Stimulated activated CD4-positive, alpha-beta T cell treated with anti-CD3 and anti-CD28 coated beads, Interleukin-4, amount 100 ng/mL, for 48 hours (primary cell): ENCODE measurements around the gene SLC38A9.

Experiments used
- DNase-seq, 2 donors: peaks; one replicate each; pipeline ENCODE4 v3.0.0-alpha.2; 2020; ENCODE audit warnings: low read depth in 2 of 2

Gene SLC38A9

DNA sequence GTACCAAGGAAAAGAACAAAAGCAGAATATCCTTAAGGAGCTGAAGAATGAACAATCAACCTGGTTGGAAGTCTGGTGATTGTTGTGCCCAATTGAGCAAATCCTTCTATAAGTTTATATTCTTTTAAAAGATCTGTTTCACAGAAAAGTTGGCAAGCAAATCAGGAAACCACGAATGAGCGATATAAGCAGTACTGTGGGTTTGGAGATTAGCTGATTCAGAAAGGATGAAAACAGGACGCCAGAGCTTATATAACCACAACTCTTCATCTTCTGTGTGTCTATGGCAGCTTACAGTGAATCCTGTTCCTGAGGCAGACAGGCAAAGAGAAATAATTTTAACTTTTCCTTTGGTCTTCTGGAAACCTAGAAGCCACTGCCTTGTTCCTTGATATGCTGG lies 61.7 kb downstream of the SLC38A9 start:
- no peak for DNase-seq

DNA sequence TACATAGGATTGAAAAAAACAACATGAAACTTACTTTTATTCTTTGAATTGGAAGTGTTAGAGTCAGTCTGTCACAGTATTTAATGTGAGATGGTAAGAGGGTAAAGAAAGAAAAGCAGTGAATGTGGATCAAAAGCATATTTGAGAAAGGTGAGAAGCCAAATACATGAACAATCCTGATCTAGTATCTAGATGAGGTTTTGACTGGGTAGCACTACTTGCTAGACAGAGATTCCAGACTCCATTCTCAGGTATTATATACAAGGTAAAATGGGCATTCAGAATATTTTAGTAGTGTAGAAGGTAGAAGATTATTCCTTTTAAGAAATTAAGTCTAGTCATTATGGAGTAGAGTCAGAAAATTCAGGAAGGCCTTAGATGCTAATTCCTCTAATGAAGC lies 62.2 kb downstream of the SLC38A9 start:
- DNase-seq, result no peak

GRCh38 chr5:55645304-55645703 lies 66.8 kb downstream of the SLC38A9 start:
- DNase-seq, result no peak

DNA sequence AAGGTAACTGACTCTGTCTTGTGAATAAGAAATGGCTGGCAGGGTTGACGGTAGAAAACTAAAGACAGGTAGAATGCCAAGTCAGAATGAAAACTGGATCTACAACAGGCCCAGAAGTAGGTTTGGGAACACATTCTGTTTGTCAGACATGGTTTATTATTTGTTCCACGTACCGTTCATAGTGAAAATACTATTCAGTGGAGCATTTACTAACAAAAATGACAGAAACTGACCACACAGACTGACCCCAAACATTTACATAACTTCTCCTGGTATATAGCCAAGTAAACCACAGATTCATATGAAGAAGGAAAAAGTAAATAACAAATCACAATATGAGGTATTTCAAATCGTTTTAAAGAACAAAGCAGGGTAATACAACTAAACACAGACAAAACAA lies 73.7 kb downstream of the SLC38A9 start:
- DNase-seq, result no peak

GRCh38 chr5:55638051-55638450 lies 74.1 kb downstream of the SLC38A9 start:
- DNase-seq, result no peak

- no peak for DNase-seq
Observed at GRCh38 chr5:55636683-55637082, 75.4 kb downstream of the SLC38A9 start.

DNA sequence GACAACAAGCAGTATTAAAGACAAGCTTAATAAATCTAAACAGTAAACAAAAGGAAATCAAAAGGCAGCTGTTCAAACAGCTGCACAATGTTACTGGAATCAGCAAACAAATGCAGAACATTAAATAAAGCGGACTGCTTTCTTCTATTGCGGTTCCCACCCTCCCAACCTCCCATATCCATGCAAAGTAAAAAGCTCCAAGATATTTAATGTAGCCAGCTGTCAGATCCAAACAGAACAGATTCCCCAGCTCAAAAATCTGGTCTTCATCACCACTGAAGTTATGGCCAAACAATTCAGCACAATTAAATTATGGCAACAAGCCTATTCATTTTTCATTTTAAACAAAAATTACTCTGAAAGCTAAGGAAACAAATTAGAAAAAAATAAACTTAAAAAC lies 75.9 kb downstream of the SLC38A9 start:
- no peak for DNase-seq

GRCh38 chr5:55634866-55635265 lies 77.3 kb downstream of the SLC38A9 start:
- no peak for DNase-seq

DNA sequence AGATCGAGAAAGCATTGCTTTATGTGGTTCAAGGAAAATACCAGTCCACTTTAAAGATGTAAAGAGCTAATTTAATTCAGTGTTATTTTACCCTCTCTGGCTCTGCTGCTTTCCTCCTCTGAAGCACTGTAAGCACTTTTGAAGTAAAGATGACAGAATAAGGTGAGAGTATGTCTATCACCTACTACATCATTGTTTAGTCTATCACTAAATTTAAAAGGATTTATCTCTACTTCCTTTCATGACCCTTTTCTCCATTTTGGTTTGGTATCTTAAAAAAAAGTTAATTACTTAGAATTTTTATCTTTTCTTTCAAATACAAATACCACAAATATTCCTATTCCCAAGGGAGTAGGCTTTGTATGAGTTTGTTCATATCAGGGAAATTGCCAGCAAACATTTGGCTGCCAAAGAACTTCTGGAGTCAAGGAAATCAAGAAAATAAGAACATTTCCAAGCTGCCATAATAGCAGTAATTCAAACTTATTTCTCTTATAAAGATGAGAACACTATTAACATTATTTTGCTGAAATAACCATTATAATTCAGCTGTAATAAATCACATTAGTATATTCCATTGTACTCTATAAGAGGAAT lies 77.8 kb downstream of the SLC38A9 start:
- no peak for DNase-seq

DNA sequence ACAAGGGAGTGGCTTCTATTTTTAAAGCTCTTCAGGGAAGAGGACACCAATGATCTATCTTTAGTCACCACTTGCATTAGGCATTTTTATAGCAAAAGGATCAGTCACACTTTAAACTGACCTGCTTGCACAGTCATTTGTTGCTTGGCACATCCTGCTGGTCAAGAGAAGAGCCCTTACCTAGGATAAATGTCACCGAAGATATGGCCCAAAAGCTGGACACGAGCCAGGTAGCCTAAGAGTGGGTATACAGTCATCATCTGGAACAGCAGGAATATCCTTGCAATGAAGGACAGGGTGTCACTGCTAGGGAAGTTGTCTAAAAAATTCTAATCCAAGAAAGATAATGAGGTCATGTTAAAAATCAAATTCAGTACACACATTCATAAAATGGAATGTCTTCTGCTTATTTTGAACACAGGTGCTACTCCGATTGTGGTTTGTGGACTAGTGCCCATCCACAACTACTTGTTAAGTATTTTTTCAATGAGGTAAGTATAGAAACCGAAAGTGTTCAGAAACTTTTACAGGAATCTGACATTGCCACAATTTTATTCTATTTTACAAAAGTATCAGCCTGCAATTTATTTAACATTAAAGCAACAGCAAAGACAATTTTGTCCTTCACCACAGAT lies 78.4 kb downstream of the SLC38A9 start:
- no peak for DNase-seq

- no peak for DNase-seq
Observed at GRCh38 chr5:55629815-55630214, 82.3 kb downstream of the SLC38A9 start.

GRCh38 chr5:55626790-55627189 lies 85.3 kb downstream of the SLC38A9 start:
- no peak for DNase-seq

DNA sequence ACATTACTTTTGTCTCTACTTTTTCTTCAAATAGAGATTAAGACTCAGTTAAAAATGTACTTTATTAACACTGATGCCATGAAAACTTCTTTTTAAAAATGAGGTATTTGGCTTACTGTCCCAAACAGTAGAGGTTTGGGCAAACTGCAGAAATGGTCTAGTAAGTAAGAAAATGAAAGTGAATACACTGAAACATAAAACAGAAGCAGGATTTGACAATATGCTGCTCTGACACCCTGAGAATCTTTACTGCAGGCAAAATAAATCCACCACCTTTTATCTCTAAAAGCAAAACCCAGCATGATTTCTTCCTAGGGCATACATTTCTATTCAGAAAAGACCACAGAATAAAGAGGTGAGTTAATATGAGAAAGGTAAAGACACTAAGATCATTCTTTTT lies 86.2 kb downstream of the SLC38A9 start:
- no peak for DNase-seq

- DNase-seq, result no peak
Observed at GRCh38 chr5:55625589-55625909, 86.6 kb downstream of the SLC38A9 start.

- DNase-seq, result no peak
Observed at GRCh38 chr5:55624841-55625588, 87.1 kb downstream of the SLC38A9 start.

- DNase-seq, result no peak
Observed at GRCh38 chr5:55623789-55624188, 88.3 kb downstream of the SLC38A9 start.

DNA sequence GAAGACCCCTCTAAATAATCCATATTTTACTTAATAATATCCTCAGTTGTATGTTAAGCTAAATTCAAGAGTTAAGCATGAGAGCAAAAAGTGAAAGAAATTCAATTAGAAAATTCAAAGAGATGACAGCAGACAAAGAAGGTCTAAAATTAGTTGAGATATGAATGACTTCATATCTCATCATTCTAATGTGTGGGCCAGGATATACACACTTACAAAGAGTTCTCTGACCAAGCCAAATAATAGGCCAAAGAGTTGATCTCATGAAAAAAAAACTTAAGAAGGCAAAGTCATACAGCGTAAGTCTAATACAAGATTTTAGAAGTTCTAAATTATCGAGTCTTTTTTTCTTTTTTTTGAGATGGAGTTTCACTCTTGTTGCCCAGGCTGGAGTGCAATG lies 89.7 kb downstream of the SLC38A9 start:
- DNase-seq, result no peak

DNA sequence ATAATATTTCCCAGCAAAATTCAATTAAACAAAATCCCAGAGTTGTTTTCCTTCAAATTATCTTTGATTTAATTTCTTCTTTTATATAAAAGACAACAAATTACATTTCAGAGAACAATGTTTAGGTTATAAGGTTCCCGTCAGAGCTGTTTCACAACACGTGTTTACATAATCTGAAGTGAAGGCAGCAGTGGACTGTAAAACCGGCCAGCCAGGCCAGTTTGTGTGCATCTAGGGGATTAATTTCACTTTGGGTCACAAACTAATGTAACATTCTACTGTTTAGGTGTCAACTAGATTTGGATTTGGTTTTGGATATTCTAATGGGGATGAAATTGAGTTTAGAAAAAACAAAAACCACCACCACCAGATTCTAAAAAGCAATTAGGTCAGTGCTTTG lies 90.9 kb downstream of the SLC38A9 start:
- DNase-seq, result no peak

DNA sequence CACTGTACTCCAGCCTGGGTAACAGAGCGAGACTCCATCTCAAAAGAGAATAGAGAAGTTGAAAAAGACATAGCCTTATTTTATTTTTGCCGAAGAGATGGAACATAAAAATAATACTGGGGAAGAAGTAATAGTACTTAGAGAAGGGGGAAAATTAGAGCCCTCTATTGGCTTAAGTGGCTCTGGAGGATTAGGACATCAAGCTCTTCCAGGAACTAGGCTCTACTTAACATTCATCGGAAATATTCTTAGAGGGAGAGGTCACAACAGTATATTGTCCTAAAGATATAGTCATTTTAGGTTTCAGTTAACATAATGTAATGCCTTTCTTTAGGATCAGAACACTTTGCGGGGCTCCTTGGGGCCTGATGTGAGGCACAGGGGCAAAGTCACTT lies 91.4 kb downstream of the SLC38A9 start:
- no peak for DNase-seq

GRCh38 chr5:55620009-55620765 lies 91.9 kb downstream of the SLC38A9 start:
- DNase-seq, result no peak

DNA sequence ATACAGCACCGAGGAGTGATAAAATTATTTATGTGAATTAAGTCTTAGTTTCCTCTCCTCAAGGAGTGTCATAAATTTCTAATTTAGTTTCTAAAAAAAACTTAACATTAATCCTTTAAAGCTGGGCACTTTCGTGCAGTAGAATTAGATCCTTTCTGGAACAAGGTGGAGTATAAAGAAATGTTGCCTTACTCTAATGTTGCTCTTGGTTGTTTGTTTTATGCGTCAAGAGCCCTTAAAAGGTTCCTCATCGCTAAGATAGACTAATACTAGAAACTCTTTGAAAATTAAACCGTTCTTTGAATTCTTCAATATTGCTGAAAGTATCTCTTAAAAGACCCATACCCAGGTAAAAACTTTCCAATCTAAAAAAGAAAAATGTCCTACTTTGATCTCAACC lies 93.8 kb downstream of the SLC38A9 start:
- DNase-seq, result no peak

- DNase-seq, result no peak
Observed at GRCh38 chr5:55613112-55613868, 98.8 kb downstream of the SLC38A9 start.
